Measurements from ENCODE around the gene ADORA1. TPM values are rescaled to one million over a fixed set of nuclear protein-coding genes. Genes with fewer than 3 reads are reported as not detected.

The ADORA1 gene
- total RNA-seq, 2 experiments from 2014 or later, result not detected

GRCh38 chr1:203150511-203151297 lies 23.2 kb downstream of the ADORA1 start:
- no peaks in the 10 kb centered on the region for H3K9me3 Mint-ChIP-seq
- intact Hi-C loops (cut with micrococcal nuclease), result no loop called here

DNA sequence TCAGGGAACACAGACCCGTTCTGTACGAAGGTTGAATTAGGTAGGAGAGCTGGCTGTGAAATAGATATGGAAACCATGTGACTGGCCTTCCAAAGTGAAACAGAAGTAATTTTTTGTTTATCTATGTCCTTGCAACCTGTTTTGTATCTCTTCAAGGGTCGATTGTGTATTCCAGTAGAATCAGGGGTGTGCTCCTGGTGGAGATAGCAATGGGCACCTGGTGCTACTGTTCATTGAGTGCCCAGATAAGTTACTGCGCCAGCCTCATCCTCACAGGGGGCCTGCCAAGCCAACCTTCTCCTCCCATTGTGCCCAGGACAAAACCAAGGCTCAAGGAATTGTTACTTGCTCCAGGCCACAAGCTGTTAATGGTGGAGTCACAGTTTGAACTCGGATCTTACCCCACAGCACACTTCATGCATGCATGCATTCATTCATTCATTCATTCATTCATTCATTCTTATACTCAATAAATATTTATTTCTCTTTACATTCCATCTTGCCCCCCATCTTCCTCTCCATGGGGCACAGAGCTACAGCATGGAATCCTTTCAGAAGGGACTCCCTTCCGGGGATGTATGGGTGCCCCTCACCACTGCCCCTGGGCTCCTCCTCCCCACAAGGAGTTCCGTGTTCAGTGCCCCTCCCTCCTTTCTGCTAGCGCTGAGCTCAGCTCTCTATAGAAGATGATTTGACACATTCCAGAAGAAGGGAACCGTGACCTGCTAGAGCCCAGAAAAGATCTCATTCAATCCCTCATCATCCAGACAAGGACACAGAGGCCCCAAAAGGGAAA lies 24.0 kb downstream of the ADORA1 start:
- Mint-ChIP-seq H3K36me3 (no peaks in the 10 kb centered on the region), H3K4me1 (ENCODE audit: low read depth) (no peaks in the 10 kb centered on the region), H3K27me3 (no peaks in the 10 kb centered on the region), H3K27ac (no peak overlapping the region), H3K4me3 (no peak overlapping the region), H3K9me3 (no peaks in the 10 kb centered on the region)
- POLR2A ChIA-PET, result no interaction called here
- no peak for DNase-seq
- CTCF ChIA-PET, result no interaction called here
- intact Hi-C loops (cut with micrococcal nuclease), result no loop called here

More at GRCh38 chr1:203150511-203151297, 23.2 kb downstream of the ADORA1 start:
- Mint-ChIP-seq H3K27ac (no peak overlapping the region), H3K36me3 (no peaks in the 10 kb centered on the region), H3K4me1 (ENCODE audit: low read depth) (no peaks in the 10 kb centered on the region), H3K27me3 (no peaks in the 10 kb centered on the region), H3K4me3 (no peak overlapping the region)
- ChIA-PET CTCF (no interaction called here), POLR2A (no interaction called here)
- DNase-seq, result no peak

GRCh38 chr1:203152158-203153034 lies 24.9 kb downstream of the ADORA1 start:
- ChIA-PET CTCF (interaction anchor here (0.7 kb wide), 1 partner anchor 1846 kb away, joined by 3 read pairs; no protein-coding TSS in a partner anchor), POLR2A (no interaction called here)
- Mint-ChIP-seq H3K27ac (no peak overlapping the region), H3K9me3 (no peaks in the 10 kb centered on the region), H3K4me3 (no peak overlapping the region), H3K27me3 (no peaks in the 10 kb centered on the region), H3K4me1 (ENCODE audit: low read depth) (no peaks in the 10 kb centered on the region), H3K36me3 (no peaks in the 10 kb centered on the region)
- intact Hi-C loops (cut with micrococcal nuclease), result no loop called here
- no peak for DNase-seq

GRCh38 chr1:203153051-203153988 lies 25.8 kb downstream of the ADORA1 start:
- intact Hi-C loops (cut with micrococcal nuclease), result no loop called here
- H3K27me3 Mint-ChIP-seq, result no peaks in the 10 kb centered on the region
- ChIA-PET CTCF (interaction anchor here (0.7 to 1.8 kb wide), 2 partner anchors 63 to 1845 kb away, joined by 3 to 4 read pairs; no protein-coding TSS in a partner anchor), POLR2A (no interaction called here)
- no peak overlapping the region for H3K27ac Mint-ChIP-seq
- no peaks in the 10 kb centered on the region for H3K36me3 Mint-ChIP-seq
- H3K4me3 Mint-ChIP-seq, result no peak overlapping the region
- DNase-seq, result no peak
- H3K4me1 Mint-ChIP-seq (ENCODE audit: low read depth), result no peaks in the 10 kb centered on the region
- peaks cover 4% of the 10 kb centered on the region for H3K9me3 Mint-ChIP-seq

DNA sequence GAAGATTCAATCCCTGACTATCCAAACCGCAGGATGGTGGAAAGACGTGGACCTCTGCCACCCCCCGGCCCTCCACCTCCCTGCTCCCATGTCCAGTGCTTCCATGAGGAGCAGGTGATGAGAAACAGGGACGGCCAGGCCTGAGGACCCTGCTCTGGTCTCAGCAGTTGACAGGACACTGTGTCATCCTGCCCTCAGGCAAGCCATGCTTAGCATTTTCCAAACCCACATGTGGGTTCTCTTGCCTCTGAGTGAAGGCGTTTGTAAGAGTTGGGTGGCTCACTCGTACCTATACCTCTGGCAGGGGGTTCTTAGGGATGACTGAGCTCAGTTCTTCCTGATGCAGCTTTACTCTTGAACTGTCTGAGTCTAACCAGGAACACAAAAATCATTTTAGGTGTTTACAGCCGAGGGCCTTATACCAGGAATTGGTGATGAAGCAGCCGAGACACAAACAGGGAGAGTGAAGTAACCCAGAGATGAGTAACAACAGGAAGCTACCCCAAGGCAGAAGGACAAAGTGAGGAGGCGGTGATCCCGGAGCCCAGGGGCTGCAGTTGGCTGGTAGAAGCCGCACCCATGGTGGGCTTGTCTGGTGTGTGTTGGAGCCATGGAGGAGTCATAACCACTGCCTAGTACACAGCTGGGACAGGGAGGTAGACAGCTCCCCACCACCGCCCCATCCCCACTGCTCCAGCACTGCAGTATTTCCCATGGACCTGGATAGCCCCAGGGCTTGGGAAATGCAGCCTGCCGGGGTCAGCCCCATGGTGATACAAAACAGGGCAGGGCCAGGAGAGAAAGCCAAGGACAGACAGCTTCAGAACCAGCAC lies 26.7 kb downstream of the ADORA1 start:
- H3K4me3 Mint-ChIP-seq, result no peak overlapping the region
- H3K36me3 Mint-ChIP-seq, result no peaks in the 10 kb centered on the region
- intact Hi-C loops (cut with micrococcal nuclease), result no loop called here
- no peak overlapping the region for H3K27ac Mint-ChIP-seq
- no peaks in the 10 kb centered on the region for H3K4me1 Mint-ChIP-seq (ENCODE audit: low read depth)
- peaks cover 5% of the 10 kb centered on the region for H3K9me3 Mint-ChIP-seq
- CTCF ChIA-PET, result interaction anchor here (1.8 kb wide), 1 partner anchor 62 kb away, joined by 4 read pairs; no protein-coding TSS in a partner anchor
- H3K27me3 Mint-ChIP-seq, result no peaks in the 10 kb centered on the region
- DNase-seq, result no peak
- POLR2A ChIA-PET, result no interaction called here

- CTCF ChIA-PET, result no interaction called here
- H3K27me3 Mint-ChIP-seq, result no peaks in the 10 kb centered on the region
- POLR2A ChIA-PET, result no interaction called here
- H3K9me3 Mint-ChIP-seq, result peaks cover 5% of the 10 kb centered on the region
- H3K4me3 Mint-ChIP-seq, result no peak overlapping the region
- no peak for DNase-seq
- no peak overlapping the region for H3K27ac Mint-ChIP-seq
- no peaks in the 10 kb centered on the region for H3K36me3 Mint-ChIP-seq
- no peaks in the 10 kb centered on the region for H3K4me1 Mint-ChIP-seq (ENCODE audit: low read depth)
- intact Hi-C loops (cut with micrococcal nuclease), result no loop called here
Observed at GRCh38 chr1:203156280-203156679, 28.8 kb downstream of the ADORA1 start.

GRCh38 chr1:203158423-203158822 lies 30.9 kb downstream of the ADORA1 start:
- no peak overlapping the region for H3K4me3 Mint-ChIP-seq
- no peaks in the 10 kb centered on the region for H3K36me3 Mint-ChIP-seq
- no peaks in the 10 kb centered on the region for H3K27me3 Mint-ChIP-seq
- POLR2A ChIA-PET, result no interaction called here
- intact Hi-C loops (cut with micrococcal nuclease), result no loop called here
- DNase-seq, result no peak
- CTCF ChIA-PET, result interaction anchor here (1.2 to 1.3 kb wide), 2 partner anchors 14 to 119 kb away, joined by 3 to 4 read pairs; no protein-coding TSS in a partner anchor
- H3K9me3 Mint-ChIP-seq, result peaks cover 5% of the 10 kb centered on the region
- H3K4me1 Mint-ChIP-seq (ENCODE audit: low read depth), result no peaks in the 10 kb centered on the region
- H3K27ac Mint-ChIP-seq, result no peak overlapping the region

- Mint-ChIP-seq H3K4me1 (ENCODE audit: low read depth) (no peaks in the 10 kb centered on the region), H3K4me3 (no peak overlapping the region), H3K9me3 (peaks cover 5% of the 10 kb centered on the region), H3K27ac (no peak overlapping the region), H3K36me3 (no peaks in the 10 kb centered on the region), H3K27me3 (peaks cover 2% of the 10 kb centered on the region)
- ChIA-PET POLR2A (no interaction called here), CTCF (interaction anchor here (1.2 to 1.3 kb wide), 2 partner anchors 13 to 120 kb away, joined by 3 to 4 read pairs; no protein-coding TSS in a partner anchor)
- intact Hi-C loops (cut with micrococcal nuclease), result no loop called here
- no peak for DNase-seq
Observed at GRCh38 chr1:203158960-203159665, 31.6 kb downstream of the ADORA1 start.

GRCh38 chr1:203159844-203160243 lies 32.3 kb downstream of the ADORA1 start:
- Mint-ChIP-seq H3K9me3 (peaks cover 5% of the 10 kb centered on the region), H3K4me3 (no peak overlapping the region), H3K4me1 (ENCODE audit: low read depth) (no peaks in the 10 kb centered on the region), H3K27ac (no peak overlapping the region), H3K36me3 (no peaks in the 10 kb centered on the region), H3K27me3 (peaks cover 6% of the 10 kb centered on the region)
- ChIA-PET POLR2A (no interaction called here), CTCF (no interaction called here)
- intact Hi-C loops (cut with micrococcal nuclease), result no loop called here
- DNase-seq, result no peak

GRCh38 chr1:203161175-203161574 lies 33.6 kb downstream of the ADORA1 start:
- H3K9me3 Mint-ChIP-seq, result peaks cover 5% of the 10 kb centered on the region
- no peak for DNase-seq
- H3K27me3 Mint-ChIP-seq, result peaks cover 15% of the 10 kb centered on the region
- ChIA-PET POLR2A (no interaction called here), CTCF (interaction anchor here (2.8 kb wide), 1 partner anchor 11 kb away, joined by 12 read pairs; no protein-coding TSS in a partner anchor)
- no peak overlapping the region for H3K4me3 Mint-ChIP-seq
- no peaks in the 10 kb centered on the region for H3K36me3 Mint-ChIP-seq
- H3K4me1 Mint-ChIP-seq (ENCODE audit: low read depth), result no peaks in the 10 kb centered on the region
- H3K27ac Mint-ChIP-seq, result no peak overlapping the region
- intact Hi-C loops (cut with micrococcal nuclease), result no loop called here
